Fibroblast of villous mesenchyme (primary cell): ENCODE results near the gene COQ3. TPM values are rescaled to one million over a fixed set of nuclear protein-coding genes. Genes with fewer than 3 reads are reported as not detected.

Experiments
- DNase-seq: peaks from one replicate; pipeline ENCODE4 v3.0.0-alpha.2; 2010; ENCODE audit warnings: low read depth
- H3K4me3 ChIP-seq: 2 replicates; pipeline ENCODE4 v1.5.1; 2011; ENCODE audit warnings: low read depth, mild to moderate bottlenecking, low read length
- total RNA-seq: library from RNA; depleted of rRNA; stranded (reverse); fragments of >200 nt; gene quantifications from 2 replicates; pipeline ENCODE4 v1.2.3, GENCODE V29; 2012
- TF ChIP-seq, protein P1 (sequence below): IDR thresholded peaks from 2 replicates; pipeline ENCODE4 v1.5.1; 2012; ENCODE audit warnings: low read depth, mild to moderate bottlenecking, low read length; ENCODE audit not compliant: insufficient read depth

COQ3 gene
- total RNA-seq, 1 donor: 9.1 TPM

DNA sequence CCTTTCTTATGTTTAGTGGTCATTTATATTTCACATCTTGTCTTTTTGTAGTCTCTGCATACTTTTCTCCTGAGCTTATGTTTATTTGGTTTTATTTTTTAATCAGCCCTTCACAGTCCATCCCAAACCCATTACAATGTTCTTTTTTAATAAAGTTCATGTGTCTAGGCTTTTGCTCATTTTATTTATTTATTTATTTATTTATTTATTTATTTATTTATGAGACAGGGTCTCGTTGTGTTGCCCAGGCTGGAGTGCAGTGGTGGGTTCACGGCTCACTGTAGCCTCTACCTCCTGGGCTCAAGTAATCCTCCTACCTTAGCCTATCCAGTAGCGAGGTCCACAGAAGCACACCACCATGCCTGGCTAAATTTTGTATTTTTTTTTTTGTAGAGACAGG lies 3.1 kb downstream of the COQ3 start:
- no peak for DNase-seq
- TF ChIP-seq, protein P1, sequence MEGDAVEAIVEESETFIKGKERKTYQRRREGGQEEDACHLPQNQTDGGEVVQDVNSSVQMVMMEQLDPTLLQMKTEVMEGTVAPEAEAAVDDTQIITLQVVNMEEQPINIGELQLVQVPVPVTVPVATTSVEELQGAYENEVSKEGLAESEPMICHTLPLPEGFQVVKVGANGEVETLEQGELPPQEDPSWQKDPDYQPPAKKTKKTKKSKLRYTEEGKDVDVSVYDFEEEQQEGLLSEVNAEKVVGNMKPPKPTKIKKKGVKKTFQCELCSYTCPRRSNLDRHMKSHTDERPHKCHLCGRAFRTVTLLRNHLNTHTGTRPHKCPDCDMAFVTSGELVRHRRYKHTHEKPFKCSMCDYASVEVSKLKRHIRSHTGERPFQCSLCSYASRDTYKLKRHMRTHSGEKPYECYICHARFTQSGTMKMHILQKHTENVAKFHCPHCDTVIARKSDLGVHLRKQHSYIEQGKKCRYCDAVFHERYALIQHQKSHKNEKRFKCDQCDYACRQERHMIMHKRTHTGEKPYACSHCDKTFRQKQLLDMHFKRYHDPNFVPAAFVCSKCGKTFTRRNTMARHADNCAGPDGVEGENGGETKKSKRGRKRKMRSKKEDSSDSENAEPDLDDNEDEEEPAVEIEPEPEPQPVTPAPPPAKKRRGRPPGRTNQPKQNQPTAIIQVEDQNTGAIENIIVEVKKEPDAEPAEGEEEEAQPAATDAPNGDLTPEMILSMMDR: no peak
- H3K4me3 ChIP-seq: no peak overlapping the region

DNA sequence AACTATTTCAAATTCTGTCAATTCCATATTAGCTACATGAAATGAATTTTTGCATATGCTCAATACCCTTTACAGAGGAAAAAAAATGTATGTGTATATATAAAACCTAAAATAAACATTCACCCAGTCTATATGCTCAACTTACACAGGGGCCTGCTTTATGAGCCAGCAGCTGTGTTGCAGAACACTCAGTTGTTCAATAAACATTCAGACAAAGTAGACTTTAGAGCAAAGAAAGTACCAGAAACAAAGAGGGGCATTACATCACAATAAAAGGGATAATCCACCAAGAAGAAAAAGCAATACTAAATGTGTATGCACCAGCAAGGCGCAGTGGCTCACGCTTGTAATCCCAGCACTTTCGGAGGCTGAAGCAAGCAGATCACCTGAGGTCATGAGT lies 9.5 kb downstream of the COQ3 start:
- TF ChIP-seq, protein P1: no peak
- no peak for DNase-seq
- H3K4me3 ChIP-seq: no peak overlapping the region

DNA sequence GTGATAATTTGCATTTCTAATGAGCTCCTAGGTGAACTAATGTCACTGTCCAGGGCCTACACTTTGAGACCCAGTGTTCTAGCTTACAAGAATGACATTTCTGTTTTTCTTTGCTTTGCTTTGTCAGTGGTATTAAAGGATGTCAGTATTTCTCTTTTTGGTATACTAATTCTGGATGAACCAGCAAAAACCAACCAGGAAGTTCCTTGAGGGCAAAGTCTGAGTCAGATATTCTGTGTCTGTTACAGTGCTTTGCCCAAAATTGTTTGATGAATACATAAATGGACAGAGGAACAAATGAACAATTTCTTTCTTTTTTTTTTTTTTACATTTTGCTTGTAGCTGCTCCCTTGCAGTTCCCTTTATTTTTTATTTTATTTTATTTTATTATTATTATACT lies 15.4 kb downstream of the COQ3 start:
- H3K4me3 ChIP-seq: no peak overlapping the region
- TF ChIP-seq, protein P1: no peak
- DNase-seq: no peak

DNA sequence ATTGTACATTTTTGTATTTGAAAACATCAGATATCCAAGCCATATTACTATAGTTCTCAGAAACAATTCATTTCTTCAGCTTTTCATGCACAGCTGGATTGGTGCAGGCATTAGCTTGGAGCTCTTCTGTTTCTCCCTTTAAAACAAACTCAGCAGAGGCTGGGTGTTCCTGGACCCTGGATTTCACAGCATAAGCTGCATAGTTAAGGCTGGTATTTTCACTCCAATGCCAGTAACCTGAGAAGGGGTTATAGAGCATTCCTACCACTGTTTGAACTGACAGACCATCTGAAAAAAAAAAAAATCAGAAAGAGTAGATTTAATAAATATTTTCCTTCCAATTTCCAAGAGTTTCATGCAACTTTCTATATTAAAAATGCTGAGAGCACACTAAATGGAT lies 24.5 kb downstream of the COQ3 start:
- no peak for DNase-seq
- TF ChIP-seq, protein P1: no peak
- H3K4me3 ChIP-seq: no peak overlapping the region

DNA sequence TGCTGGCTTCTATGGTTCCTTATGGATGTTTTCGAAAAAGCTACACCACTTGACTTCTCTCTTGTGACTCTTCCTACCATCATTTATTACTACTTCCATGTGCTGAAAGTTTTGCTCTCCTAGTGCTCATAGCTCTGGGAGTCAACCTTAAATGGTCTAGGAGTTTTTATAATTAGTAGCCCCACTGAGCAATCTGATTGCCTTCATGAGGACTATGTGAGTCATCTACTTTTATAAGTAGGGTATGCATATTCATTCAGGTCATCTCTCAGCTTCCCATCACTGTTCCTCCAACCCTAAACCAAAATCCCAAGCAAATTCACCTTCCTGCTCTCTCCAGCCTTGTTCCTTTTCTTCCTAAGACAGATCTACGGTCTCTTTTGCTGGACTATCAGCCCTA lies 27.1 kb downstream of the COQ3 start:
- no peak for DNase-seq
- TF ChIP-seq, protein P1: no peak
- no peak overlapping the region for H3K4me3 ChIP-seq

DNA sequence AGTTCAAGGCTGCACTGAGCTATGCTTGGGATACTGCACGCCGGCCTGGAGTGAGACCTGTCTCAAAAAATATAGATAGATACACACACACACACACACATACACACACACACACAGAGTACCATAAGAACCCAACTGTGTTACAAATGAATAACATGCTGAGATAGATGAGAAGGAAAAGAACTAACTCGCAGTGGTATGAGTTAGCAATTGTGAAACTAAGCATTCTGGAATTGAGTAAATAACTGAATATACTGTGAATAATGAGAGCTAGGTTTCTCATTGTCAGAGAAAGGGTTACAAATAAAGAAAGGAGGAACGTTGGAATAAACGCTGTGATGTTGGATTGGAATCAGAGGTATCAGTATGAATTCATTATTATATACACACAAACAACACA lies 30.0 kb downstream of the COQ3 start:
- TF ChIP-seq, protein P1: no peak
- DNase-seq: no peak
- no peak overlapping the region for H3K4me3 ChIP-seq

DNA sequence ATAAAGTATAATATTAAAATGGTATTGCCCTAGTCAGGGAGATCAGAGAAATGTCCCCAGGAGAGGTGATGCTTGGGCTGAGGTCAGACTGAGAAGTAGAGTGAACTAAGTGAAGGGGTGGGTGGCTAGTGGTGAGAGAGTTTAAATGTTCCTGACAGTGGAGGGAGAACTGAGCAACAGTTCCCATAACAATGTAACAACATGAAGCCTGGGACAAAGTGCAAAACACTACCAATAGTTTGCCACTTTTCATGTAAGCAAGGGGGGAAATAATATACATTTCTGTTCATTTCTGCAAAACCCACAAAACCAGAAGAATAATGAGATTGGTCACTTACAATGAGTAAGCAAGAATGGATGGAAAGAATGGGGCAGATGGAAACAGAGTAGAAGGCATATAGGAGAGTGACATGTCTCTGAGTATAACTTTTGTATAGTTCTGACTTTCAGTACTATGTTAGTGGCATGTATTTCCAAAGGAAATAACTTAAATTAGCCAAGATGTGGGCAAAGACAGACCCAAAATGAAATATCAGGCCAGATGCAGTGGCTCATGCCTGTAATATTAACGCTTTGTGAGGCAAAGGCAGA lies 31.2 kb downstream of the COQ3 start:
- H3K4me3 ChIP-seq: no peak overlapping the region
- no peak for DNase-seq
- TF ChIP-seq, protein P1: no peak
